Measurements from ENCODE around the gene GADD45G. TPM values are rescaled to one million over a fixed set of nuclear protein-coding genes. Genes with fewer than 3 reads are reported as not detected.

GADD45G gene
- total RNA-seq, 1 donor from 2014 or later: 16.2 TPM

- Histone ChIP-seq H3K9me3 (no peaks in the 10 kb centered on the region), H3K4me1 (peaks cover 13% of the 10 kb centered on the region), H3K4me3 (no peak overlapping the region), H3K27ac (no peak overlapping the region), H3K36me3 (no peaks in the 10 kb centered on the region), H3K27me3 (no peaks in the 10 kb centered on the region)
- no peak for DNase-seq (ENCODE audit: extremely low spot score in 2 of 2)
- intact Hi-C loops (cut with DNase I): no loop called here
- no peak for TF ChIP-seq POLR2AphosphoS5 (IDR thresholded peaks at IDR 0.05; ENCODE audit: insufficient read depth in 1 of 2, low read depth in 1 of 2)
- TF ChIP-seq CTCF (IDR thresholded peaks at IDR 0.05): no peak
- TF ChIP-seq POLR2A (IDR thresholded peaks at IDR 0.05): no peak
These were observed 21.2 kb downstream of the GADD45G start for GRCh38 chr9:89625721-89626687.

- Histone ChIP-seq H3K9me3 (no peaks in the 10 kb centered on the region), H3K36me3 (no peaks in the 10 kb centered on the region), H3K4me1 (peaks cover 13% of the 10 kb centered on the region), H3K4me3 (no peak overlapping the region), H3K27me3 (no peaks in the 10 kb centered on the region), H3K27ac (no peak overlapping the region)
- TF ChIP-seq POLR2A (IDR thresholded peaks at IDR 0.05) (no peak), POLR2AphosphoS5 (IDR thresholded peaks at IDR 0.05; ENCODE audit: insufficient read depth in 1 of 2, low read depth in 1 of 2) (no peak), CTCF (IDR thresholded peaks at IDR 0.05) (no peak)
- intact Hi-C loops (cut with DNase I): no loop called here
- DNase-seq (ENCODE audit: extremely low spot score in 2 of 2): no peak
These were observed 22.0 kb downstream of the GADD45G start for GRCh38 chr9:89626741-89627265.

GRCh38 chr9:89628601-89629000 lies 23.8 kb downstream of the GADD45G start:
- DNase-seq (ENCODE audit: extremely low spot score in 2 of 2): no peak
- no peak overlapping the region for H3K27ac ChIP-seq
- intact Hi-C loops (cut with DNase I): no loop called here
- H3K4me1 ChIP-seq: no peaks in the 10 kb centered on the region
- no peaks in the 10 kb centered on the region for H3K27me3 ChIP-seq
- H3K36me3 ChIP-seq: no peaks in the 10 kb centered on the region
- H3K9me3 ChIP-seq: no peaks in the 10 kb centered on the region
- TF ChIP-seq POLR2A (IDR thresholded peaks at IDR 0.05) (no peak), POLR2AphosphoS5 (IDR thresholded peaks at IDR 0.05; ENCODE audit: insufficient read depth in 1 of 2, low read depth in 1 of 2) (no peak), CTCF (IDR thresholded peaks at IDR 0.05) (no peak)
- H3K4me3 ChIP-seq: no peak overlapping the region

- no peak overlapping the region for H3K27ac ChIP-seq
- no peaks in the 10 kb centered on the region for H3K27me3 ChIP-seq
- no peak for TF ChIP-seq POLR2A (IDR thresholded peaks at IDR 0.05)
- TF ChIP-seq CTCF (IDR thresholded peaks at IDR 0.05): no peak
- no peak for TF ChIP-seq POLR2AphosphoS5 (IDR thresholded peaks at IDR 0.05; ENCODE audit: insufficient read depth in 1 of 2, low read depth in 1 of 2)
- H3K4me1 ChIP-seq: peaks cover 4% of the 10 kb centered on the region
- DNase-seq (ENCODE audit: extremely low spot score in 2 of 2): no peak
- H3K4me3 ChIP-seq: no peak overlapping the region
- intact Hi-C loops (cut with DNase I): no loop called here
- H3K9me3 ChIP-seq: no peaks in the 10 kb centered on the region
- no peaks in the 10 kb centered on the region for H3K36me3 ChIP-seq
These were observed 24.5 kb downstream of the GADD45G start for GRCh38 chr9:89629081-89629976.

All from vagina (tissue), 2 donors.